Measurements from ENCODE around the gene GH1.

GH1 gene

DNA sequence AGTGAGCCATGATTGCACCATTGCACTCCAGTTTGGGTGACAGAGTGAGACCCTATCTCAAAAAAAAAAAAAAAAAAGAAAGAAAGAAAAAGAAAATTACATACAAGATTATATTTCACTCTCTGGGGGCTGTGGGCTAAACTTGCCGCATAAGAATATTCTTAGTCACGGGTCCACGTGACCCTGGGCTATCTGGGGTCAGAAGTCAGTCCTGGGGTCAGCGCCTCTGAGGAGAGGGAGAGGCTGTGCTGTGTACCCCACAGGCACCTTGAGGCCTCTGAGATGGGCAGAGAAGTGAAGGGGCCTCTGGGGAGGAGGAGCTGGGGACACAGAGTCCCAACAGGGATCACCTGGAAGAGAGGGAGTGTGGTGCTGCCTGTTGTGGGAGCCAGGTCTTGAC is 19.3 kb upstream of the GH1 start:
- no peak overlapping the region for H3K4me3 ChIP-seq (ENCODE audit: low read depth, low read length)
- TF ChIP-seq, protein P1, sequence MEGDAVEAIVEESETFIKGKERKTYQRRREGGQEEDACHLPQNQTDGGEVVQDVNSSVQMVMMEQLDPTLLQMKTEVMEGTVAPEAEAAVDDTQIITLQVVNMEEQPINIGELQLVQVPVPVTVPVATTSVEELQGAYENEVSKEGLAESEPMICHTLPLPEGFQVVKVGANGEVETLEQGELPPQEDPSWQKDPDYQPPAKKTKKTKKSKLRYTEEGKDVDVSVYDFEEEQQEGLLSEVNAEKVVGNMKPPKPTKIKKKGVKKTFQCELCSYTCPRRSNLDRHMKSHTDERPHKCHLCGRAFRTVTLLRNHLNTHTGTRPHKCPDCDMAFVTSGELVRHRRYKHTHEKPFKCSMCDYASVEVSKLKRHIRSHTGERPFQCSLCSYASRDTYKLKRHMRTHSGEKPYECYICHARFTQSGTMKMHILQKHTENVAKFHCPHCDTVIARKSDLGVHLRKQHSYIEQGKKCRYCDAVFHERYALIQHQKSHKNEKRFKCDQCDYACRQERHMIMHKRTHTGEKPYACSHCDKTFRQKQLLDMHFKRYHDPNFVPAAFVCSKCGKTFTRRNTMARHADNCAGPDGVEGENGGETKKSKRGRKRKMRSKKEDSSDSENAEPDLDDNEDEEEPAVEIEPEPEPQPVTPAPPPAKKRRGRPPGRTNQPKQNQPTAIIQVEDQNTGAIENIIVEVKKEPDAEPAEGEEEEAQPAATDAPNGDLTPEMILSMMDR (IDR thresholded peaks at IDR 0.05; ENCODE audit: low read depth, low read length): no peak

DNA sequence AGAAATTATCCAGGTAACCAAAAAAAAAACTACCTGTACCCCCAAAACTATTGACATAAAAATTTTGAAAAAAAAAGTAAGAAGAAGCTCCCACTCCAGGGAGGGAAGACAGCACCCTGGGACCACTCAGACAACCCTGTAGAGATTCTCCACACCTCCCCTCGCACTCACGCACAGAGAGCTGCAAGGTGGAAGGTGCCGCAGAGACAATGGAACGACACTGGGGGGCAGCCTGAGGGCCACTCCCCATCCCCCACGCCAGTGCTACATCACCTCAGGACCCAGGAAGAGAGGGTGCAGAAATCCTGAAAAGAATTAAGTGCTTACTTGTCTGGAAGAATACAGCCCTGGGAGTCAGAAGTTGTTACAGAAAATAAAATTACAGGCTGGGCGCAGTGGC is 18.7 kb upstream of the GH1 start:
- H3K4me3 ChIP-seq (ENCODE audit: low read depth, low read length): no peak overlapping the region
- TF ChIP-seq, protein P1 (IDR thresholded peaks at IDR 0.05; ENCODE audit: low read depth, low read length): no peak

DNA sequence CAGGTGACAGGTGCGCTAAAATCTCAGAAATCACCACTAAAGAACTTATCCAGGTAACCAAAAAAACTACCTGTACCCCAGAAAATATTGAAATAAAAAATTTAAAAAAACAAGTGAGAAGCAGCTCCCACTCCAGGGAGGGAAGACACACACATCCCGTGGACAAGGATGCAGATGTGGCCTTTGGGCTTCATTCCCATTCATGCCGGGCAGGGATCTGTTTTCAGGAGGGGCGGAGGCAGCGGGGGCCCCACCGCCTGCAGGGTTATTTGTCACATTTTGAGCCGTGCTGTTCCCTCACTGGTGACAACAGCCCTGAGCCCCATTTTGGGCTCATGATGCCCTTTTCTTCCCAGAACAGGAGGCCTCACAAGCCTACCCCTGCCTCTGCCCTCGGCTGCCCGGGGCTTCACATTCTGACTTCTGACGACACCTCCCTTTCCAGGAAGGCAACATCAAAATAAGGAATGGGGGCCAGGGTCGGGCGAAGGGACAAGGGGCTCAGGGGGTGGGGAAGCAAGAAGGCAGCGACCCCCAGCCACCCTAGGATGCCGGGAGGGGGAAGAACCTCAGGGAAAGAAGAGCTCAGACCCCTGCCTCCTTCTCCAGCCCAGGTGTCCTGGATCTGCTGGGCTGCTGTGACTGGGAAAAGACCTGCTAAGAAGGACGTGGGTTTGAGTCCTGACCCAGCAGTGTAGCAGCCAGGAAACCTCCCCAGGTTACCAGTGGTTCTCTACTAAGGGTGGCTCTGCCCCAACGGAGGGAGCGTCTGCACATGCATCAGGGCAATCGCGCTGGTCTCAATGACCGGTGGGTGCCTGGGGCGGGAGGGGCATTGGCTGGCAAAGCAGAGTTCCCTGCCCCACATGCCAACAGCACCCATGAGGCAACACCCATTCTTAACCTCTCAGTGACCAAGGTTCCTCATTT is 15.8 kb upstream of the GH1 start:
- no peak overlapping the region for H3K4me3 ChIP-seq (ENCODE audit: low read depth, low read length)
- TF ChIP-seq, protein P1 (IDR thresholded peaks at IDR 0.05; ENCODE audit: low read depth, low read length): no peak

DNA sequence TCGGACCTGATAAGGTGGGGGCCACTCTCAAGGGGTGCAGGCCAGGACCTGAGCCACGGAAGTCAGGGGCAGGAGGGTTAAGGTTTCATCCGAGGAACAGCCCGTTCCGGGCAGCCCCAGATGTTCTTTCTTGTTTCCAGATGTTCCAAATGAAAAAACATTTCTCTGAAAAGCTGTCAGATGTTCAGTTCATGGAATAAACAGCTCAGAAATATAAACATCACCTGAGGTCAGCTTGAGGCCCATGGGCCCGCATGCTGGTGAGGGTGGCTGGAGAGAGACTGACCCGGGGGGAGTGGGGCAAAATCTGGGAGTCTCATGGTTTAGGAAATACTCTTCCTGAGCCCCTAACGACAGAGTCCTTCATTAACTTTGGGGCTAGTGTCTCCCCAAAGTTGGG is 15.0 kb upstream of the GH1 start:
- H3K4me3 ChIP-seq (ENCODE audit: low read depth, low read length): no peak overlapping the region
- TF ChIP-seq, protein P1 (IDR thresholded peaks at IDR 0.05; ENCODE audit: low read depth, low read length): no peak

DNA sequence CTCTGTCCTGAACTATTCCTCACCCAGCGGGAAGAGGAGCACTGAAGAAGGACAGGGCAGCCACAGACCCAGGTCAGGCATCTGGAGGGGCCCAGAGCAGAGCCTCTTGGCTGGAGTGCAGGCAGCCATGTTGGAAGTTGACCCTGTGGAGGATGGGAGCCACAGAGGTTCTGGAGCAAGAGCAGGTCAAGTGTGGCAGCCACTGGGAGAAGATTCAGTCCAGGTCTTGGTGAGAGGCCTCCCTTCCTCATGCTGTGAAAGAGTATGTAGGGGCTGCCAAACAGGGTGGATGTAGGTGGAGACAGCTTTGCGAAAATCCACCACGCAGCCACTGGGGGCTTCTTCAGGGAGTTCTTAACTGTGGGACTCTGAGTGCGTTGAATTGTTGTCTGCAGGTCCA is 14.1 kb upstream of the GH1 start:
- TF ChIP-seq, protein P1 (IDR thresholded peaks at IDR 0.05; ENCODE audit: low read depth, low read length): no peak
- no peak overlapping the region for H3K4me3 ChIP-seq (ENCODE audit: low read depth, low read length)

DNA sequence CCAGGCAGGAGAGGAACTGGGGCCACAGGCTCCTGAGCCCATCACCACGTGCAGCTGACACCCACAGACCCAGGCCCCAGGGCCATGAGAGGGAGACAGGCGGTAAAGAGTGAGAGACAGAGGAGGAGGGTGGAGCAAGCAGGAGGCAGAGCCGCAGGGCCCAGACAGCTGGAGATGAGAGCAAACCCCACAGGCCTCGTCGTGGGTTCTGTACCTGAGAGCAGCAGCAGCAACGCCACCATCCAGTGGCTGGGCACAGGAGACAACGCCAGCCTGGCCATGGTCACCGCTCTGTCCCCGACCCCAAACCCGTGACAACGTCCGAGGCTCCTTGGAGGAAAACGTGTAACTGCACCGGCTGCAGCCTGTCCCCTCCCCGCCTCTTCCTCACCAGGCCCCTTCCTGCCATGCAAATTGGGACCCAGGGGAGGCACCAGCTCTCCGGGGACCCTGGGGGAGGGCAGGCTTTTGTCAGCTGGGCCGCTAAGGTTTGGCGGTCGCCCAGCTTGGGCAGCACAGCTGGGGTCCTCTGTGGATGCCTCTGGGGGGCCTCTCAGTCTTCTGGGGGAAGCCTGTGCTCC is 13.4 kb upstream of the GH1 start, which contains the start of gene CD79B:
Gene CD79B, minus strand, starts transcription at position 351 of the 581 bp plus-strand sequence. Its CDS starts 70 bp downstream, at position 281.
- H3K4me3 ChIP-seq (ENCODE audit: low read depth, low read length): no peak within 1 kb of the TSS
- TF ChIP-seq, protein P1 (IDR thresholded peaks at IDR 0.05; ENCODE audit: low read depth, low read length): no peak
